Measurements from ENCODE around the gene PRPF40A.

Gene PRPF40A

GRCh38 chr2:152706477-152707021 lies 10.7 kb downstream of the PRPF40A start:
- H3K4me3 ChIP-seq: no peak overlapping the region
- H3K9ac ChIP-seq (ENCODE audit: insufficient read length): no peak overlapping the region
- H3K9me3 ChIP-seq (ENCODE audit: low read depth, low read length): 0 out of 2 replicates have a peak, but pooled peaks cover 2% of the 10 kb centered on the region
- DNase-seq (ENCODE audit: low read depth, low spot score): no peak
- peaks cover 94% of the 10 kb centered on the region for H3K36me3 ChIP-seq (ENCODE audit: insufficient read depth, low read length)
- H3K27ac ChIP-seq: no peak overlapping the region
- TF ChIP-seq POLR2AphosphoS5 (IDR thresholded peaks at IDR 0.05; ENCODE audit: borderline replicate concordance, low read depth, low read length): no peak
- TF ChIP-seq EZH2 (IDR thresholded peaks at IDR 0.05): no peak
- TF ChIP-seq FOXP2 (optimal IDR thresholded peaks at IDR 0.05; ENCODE audit: control extremely low read depth, extremely low read length, insufficient read depth): no peak

GRCh38 chr2:152701198-152701597 lies 16.1 kb downstream of the PRPF40A start:
- no peak overlapping the region for H3K9ac ChIP-seq (ENCODE audit: insufficient read length)
- H3K36me3 ChIP-seq (ENCODE audit: insufficient read depth, low read length): peaks cover 62% of the 10 kb centered on the region
- no peak overlapping the region for H3K27ac ChIP-seq
- no peaks in the 10 kb centered on the region for H3K9me3 ChIP-seq (ENCODE audit: low read depth, low read length)
- TF ChIP-seq POLR2AphosphoS5 (IDR thresholded peaks at IDR 0.05; ENCODE audit: borderline replicate concordance, low read depth, low read length): no peak
- TF ChIP-seq EZH2 (IDR thresholded peaks at IDR 0.05): no peak
- TF ChIP-seq FOXP2 (optimal IDR thresholded peaks at IDR 0.05; ENCODE audit: control extremely low read depth, extremely low read length, insufficient read depth): no peak
- no peak overlapping the region for H3K4me3 ChIP-seq
- no peak for DNase-seq (ENCODE audit: low read depth, low spot score)

DNA sequence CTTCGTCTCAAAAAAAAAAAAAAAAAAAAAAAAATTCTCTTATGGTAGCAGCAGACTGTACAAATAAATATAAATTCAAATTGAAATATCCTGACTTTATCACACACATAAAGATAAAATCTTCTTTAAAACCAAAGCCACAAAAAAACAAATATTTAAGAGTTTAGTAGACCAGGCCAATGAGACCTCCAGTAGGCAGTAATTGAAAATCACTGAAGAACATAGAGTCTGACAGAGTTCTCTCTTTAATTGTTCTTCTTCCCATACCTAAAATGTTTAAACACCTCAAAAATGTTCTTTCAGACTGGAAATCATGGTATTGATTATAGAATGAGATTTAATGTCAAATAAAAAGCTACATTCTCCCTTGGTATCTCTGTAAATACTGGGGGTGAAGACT lies 20.8 kb downstream of the PRPF40A start:
- Histone ChIP-seq H3K9ac (ENCODE audit: insufficient read length) (no peak overlapping the region), H3K36me3 (ENCODE audit: insufficient read depth, low read length) (peaks cover 46% of the 10 kb centered on the region), H3K27ac (peak overlapping the region; percentile 55; the same call in 1 of the 2 replicates), H3K4me3 (no peak overlapping the region), H3K9me3 (ENCODE audit: low read depth, low read length) (no peaks in the 10 kb centered on the region)
- no peak for DNase-seq (ENCODE audit: low read depth, low spot score)
- TF ChIP-seq FOXP2 (optimal IDR thresholded peaks at IDR 0.05; ENCODE audit: control extremely low read depth, extremely low read length, insufficient read depth) (no peak), EZH2 (IDR thresholded peaks at IDR 0.05) (no peak), POLR2AphosphoS5 (IDR thresholded peaks at IDR 0.05; ENCODE audit: borderline replicate concordance, low read depth, low read length) (no peak)

DNA sequence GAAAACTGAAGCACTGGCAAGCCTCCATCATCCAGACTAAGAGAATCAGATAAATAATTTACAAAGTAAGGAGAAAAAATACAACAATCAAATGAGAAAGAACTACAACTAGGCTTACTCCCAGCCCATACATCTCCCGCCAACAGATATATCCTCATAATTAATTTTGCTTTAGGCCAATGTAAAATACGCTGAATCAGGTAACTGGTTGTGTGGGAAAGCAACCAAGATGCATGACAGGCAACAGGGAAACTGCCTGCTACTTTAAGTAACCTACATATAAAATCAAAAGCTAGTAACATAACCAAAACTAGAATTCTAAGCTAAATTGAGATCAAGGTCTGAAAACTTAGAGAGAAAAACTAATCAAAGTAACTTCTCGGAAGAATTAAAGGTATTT lies 21.5 kb downstream of the PRPF40A start:
- DNase-seq (ENCODE audit: low read depth, low spot score): no peak
- no peak for TF ChIP-seq FOXP2 (optimal IDR thresholded peaks at IDR 0.05; ENCODE audit: control extremely low read depth, extremely low read length, insufficient read depth)
- no peak for TF ChIP-seq POLR2AphosphoS5 (IDR thresholded peaks at IDR 0.05; ENCODE audit: borderline replicate concordance, low read depth, low read length)
- no peak for TF ChIP-seq EZH2 (IDR thresholded peaks at IDR 0.05)
- peaks cover 44% of the 10 kb centered on the region for H3K36me3 ChIP-seq (ENCODE audit: insufficient read depth, low read length)

DNA sequence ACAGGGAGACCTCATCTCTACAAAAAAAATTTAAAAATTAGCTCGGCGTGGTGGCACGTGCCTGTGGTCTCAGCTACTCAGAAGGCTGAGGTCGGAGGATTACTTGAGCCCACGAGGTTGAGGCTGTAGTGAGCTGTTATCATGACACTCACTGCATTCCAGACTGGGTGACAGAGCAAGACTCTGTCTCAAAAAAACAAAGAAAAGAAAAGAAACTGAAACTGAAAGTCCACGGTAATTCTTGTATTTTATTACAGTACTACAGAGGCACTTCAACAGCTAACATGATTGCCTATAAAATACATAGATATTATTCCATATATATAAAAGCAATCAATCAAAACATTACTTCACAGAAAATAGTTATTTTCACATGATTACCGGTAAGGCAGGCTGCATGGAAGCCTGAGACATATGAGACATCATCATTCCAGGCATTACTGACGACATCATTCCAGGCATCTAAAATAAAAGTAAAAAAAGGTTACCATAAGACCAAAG lies 23.1 kb downstream of the PRPF40A start:
- Histone ChIP-seq H3K9me3 (ENCODE audit: low read depth, low read length) (no peaks in the 10 kb centered on the region), H3K9ac (ENCODE audit: insufficient read length) (no peak overlapping the region), H3K36me3 (ENCODE audit: insufficient read depth, low read length) (peaks cover 36% of the 10 kb centered on the region), H3K4me3 (no peak overlapping the region), H3K27ac (no peak overlapping the region)
- DNase-seq (ENCODE audit: low read depth, low spot score): no peak
- TF ChIP-seq EZH2 (IDR thresholded peaks at IDR 0.05) (no peak), FOXP2 (optimal IDR thresholded peaks at IDR 0.05; ENCODE audit: control extremely low read depth, extremely low read length, insufficient read depth) (no peak), POLR2AphosphoS5 (IDR thresholded peaks at IDR 0.05; ENCODE audit: borderline replicate concordance, low read depth, low read length) (no peak)

More for the DNA sequence above, 21.5 kb downstream of the PRPF40A start:
- H3K9me3 ChIP-seq (ENCODE audit: low read depth, low read length): no peaks in the 10 kb centered on the region
- H3K27ac ChIP-seq: no peak overlapping the region
- H3K9ac ChIP-seq (ENCODE audit: insufficient read length): no peak overlapping the region
- no peak overlapping the region for H3K4me3 ChIP-seq

GRCh38 chr2:152693033-152693432 lies 24.2 kb downstream of the PRPF40A start:
- Histone ChIP-seq H3K4me3 (no peak overlapping the region), H3K27ac (no peak overlapping the region), H3K9ac (ENCODE audit: insufficient read length) (no peak overlapping the region), H3K36me3 (ENCODE audit: insufficient read depth, low read length) (peaks cover 43% of the 10 kb centered on the region), H3K9me3 (ENCODE audit: low read depth, low read length) (no peaks in the 10 kb centered on the region)
- TF ChIP-seq POLR2AphosphoS5 (IDR thresholded peaks at IDR 0.05; ENCODE audit: borderline replicate concordance, low read depth, low read length) (no peak), EZH2 (IDR thresholded peaks at IDR 0.05) (no peak), FOXP2 (optimal IDR thresholded peaks at IDR 0.05; ENCODE audit: control extremely low read depth, extremely low read length, insufficient read depth) (no peak)
- DNase-seq (ENCODE audit: low read depth, low spot score): no peak

GRCh38 chr2:152686321-152686720 lies 30.9 kb downstream of the PRPF40A start:
- H3K36me3 ChIP-seq (ENCODE audit: insufficient read depth, low read length): peaks cover 58% of the 10 kb centered on the region
- H3K9ac ChIP-seq (ENCODE audit: insufficient read length): no peak overlapping the region
- no peak overlapping the region for H3K4me3 ChIP-seq
- no peak for DNase-seq (ENCODE audit: low read depth, low spot score)
- peak overlapping the region; percentile 27; the same call in 1 of the 2 replicates for H3K27ac ChIP-seq
- no peaks in the 10 kb centered on the region for H3K9me3 ChIP-seq (ENCODE audit: low read depth, low read length)
- TF ChIP-seq POLR2AphosphoS5 (IDR thresholded peaks at IDR 0.05; ENCODE audit: borderline replicate concordance, low read depth, low read length) (no peak), EZH2 (IDR thresholded peaks at IDR 0.05) (no peak), FOXP2 (optimal IDR thresholded peaks at IDR 0.05; ENCODE audit: control extremely low read depth, extremely low read length, insufficient read depth) (no peak)

- H3K27ac ChIP-seq: no peak overlapping the region
- no peak overlapping the region for H3K4me3 ChIP-seq
- DNase-seq (ENCODE audit: low read depth, low spot score): no peak
- H3K9me3 ChIP-seq (ENCODE audit: low read depth, low read length): no peaks in the 10 kb centered on the region
- peaks cover 75% of the 10 kb centered on the region for H3K36me3 ChIP-seq (ENCODE audit: insufficient read depth, low read length)
- H3K9ac ChIP-seq (ENCODE audit: insufficient read length): no peak overlapping the region
- TF ChIP-seq POLR2AphosphoS5 (IDR thresholded peaks at IDR 0.05; ENCODE audit: borderline replicate concordance, low read depth, low read length): no peak
- TF ChIP-seq EZH2 (IDR thresholded peaks at IDR 0.05): no peak
- no peak for TF ChIP-seq FOXP2 (optimal IDR thresholded peaks at IDR 0.05; ENCODE audit: control extremely low read depth, extremely low read length, insufficient read depth)
Measured at GRCh38 chr2:152683400-152683799, 33.9 kb downstream of the PRPF40A start.

GRCh38 chr2:152682663-152683062 lies 34.6 kb downstream of the PRPF40A start:
- Histone ChIP-seq H3K4me3 (no peak overlapping the region), H3K27ac (no peak overlapping the region), H3K9me3 (ENCODE audit: low read depth, low read length) (no peaks in the 10 kb centered on the region), H3K36me3 (ENCODE audit: insufficient read depth, low read length) (peaks cover 75% of the 10 kb centered on the region), H3K9ac (ENCODE audit: insufficient read length) (no peak overlapping the region)
- TF ChIP-seq FOXP2 (optimal IDR thresholded peaks at IDR 0.05; ENCODE audit: control extremely low read depth, extremely low read length, insufficient read depth) (no peak), POLR2AphosphoS5 (IDR thresholded peaks at IDR 0.05; ENCODE audit: borderline replicate concordance, low read depth, low read length) (no peak), EZH2 (IDR thresholded peaks at IDR 0.05) (no peak)
- no peak for DNase-seq (ENCODE audit: low read depth, low spot score)
